Trophoblast cell (in vitro differentiated cells and primary cell): Measurements from ENCODE around the gene NELFE. TPM values are rescaled to one million over a fixed set of nuclear protein-coding genes. Genes with fewer than 3 reads are reported as not detected.
A peak's percentile ranks its signal among the peaks of the same experiment; 100 is the strongest.
"Not testable (repeated sequence)": the region's sequence is repeated elsewhere in the genome, so short reads cannot be mapped to it uniquely, and the experiment has no call there.

Source experiments
- DNase-seq, 2 donors: peaks; one replicate each; pipeline ENCODE4 v3.0.0-alpha.2; 2016
- H2AFZ ChIP-seq: 2 replicates; pipeline ENCODE4 v1.6.1; 2013; ENCODE audit warnings: low read length, moderate library complexity, mild to moderate bottlenecking; ENCODE audit not compliant: insufficient read depth, poor library complexity
- H2AK5ac ChIP-seq: 2 replicates; pipeline ENCODE4 v1.6.1; 2013; ENCODE audit warnings: mild to moderate bottlenecking, low read length
- H2BK120ac ChIP-seq: 2 replicates; pipeline ENCODE4 v1.6.1; 2013; ENCODE audit warnings: low read length, mild to moderate bottlenecking, moderate library complexity; ENCODE audit not compliant: insufficient read depth, poor library complexity
- H2BK12ac ChIP-seq: 2 replicates; pipeline ENCODE4 v1.6.1; 2013; ENCODE audit warnings: mild to moderate bottlenecking, low read length, moderate library complexity
- H2BK5ac ChIP-seq: 2 replicates; pipeline ENCODE4 v1.6.1; 2013; ENCODE audit warnings: low read length, low read depth, moderate library complexity, mild to moderate bottlenecking; ENCODE audit not compliant: poor library complexity
- H3K14ac ChIP-seq: 2 replicates; pipeline ENCODE4 v1.6.1; 2013; ENCODE audit warnings: mild to moderate bottlenecking, low read length
- H3K18ac ChIP-seq: 2 replicates; pipeline ENCODE4 v1.6.1; 2013; ENCODE audit warnings: mild to moderate bottlenecking, low read length
- H3K23ac ChIP-seq: 2 replicates; pipeline ENCODE4 v1.6.1; 2013; ENCODE audit warnings: low read length
- H3K27ac ChIP-seq: 2 replicates; pipeline ENCODE4 v1.5.1; 2013; ENCODE audit warnings: low read depth, mild to moderate bottlenecking, inconsistent platforms, low read length, moderate library complexity
- H3K27me3 ChIP-seq: 2 replicates; pipeline ENCODE4 v1.6.1; 2013; ENCODE audit warnings: inconsistent platforms, mild to moderate bottlenecking, low read length, moderate library complexity; ENCODE audit not compliant: insufficient read depth
- H3K36me3 ChIP-seq, 2 experiments: 1 replicate in 1 of 2; 2 replicates in 1 of 2; pipeline ENCODE4 v1.6.1; 2013; ENCODE audit warnings: low read length in 2 of 2, mild to moderate bottlenecking in 2 of 2, moderate library complexity in 1 of 2; ENCODE audit not compliant: insufficient read depth in 2 of 2, control insufficient read depth in 1 of 2
- H3K4ac ChIP-seq: 2 replicates; pipeline ENCODE4 v1.6.1; 2013; ENCODE audit warnings: low read depth, mild to moderate bottlenecking, low read length, moderate library complexity
- H3K4me1 ChIP-seq, 2 experiments: 1 replicate in 1 of 2; 2 replicates in 1 of 2; pipeline ENCODE4 v1.6.1; 2013; ENCODE audit warnings: low read length in 2 of 2, mild to moderate bottlenecking in 2 of 2, moderate library complexity in 1 of 2; ENCODE audit not compliant: insufficient read depth in 2 of 2, control insufficient read depth in 1 of 2
- H3K4me2 ChIP-seq: 2 replicates; pipeline ENCODE4 v1.6.1; 2013; ENCODE audit warnings: inconsistent platforms, mild to moderate bottlenecking, low read length, moderate library complexity
- H3K4me3 ChIP-seq: 2 replicates; pipeline ENCODE4 v1.5.1; 2013; ENCODE audit warnings: mild to moderate bottlenecking, low read depth, low read length, inconsistent platforms
- H3K79me1 ChIP-seq: one replicate; pipeline ENCODE4 v1.6.1; 2013; ENCODE audit warnings: low read length
- H3K79me2 ChIP-seq: 2 replicates; pipeline ENCODE4 v1.6.1; 2013; ENCODE audit warnings: low read length, mild to moderate bottlenecking; ENCODE audit not compliant: control insufficient read depth, insufficient read depth, poor library complexity
- H3K9ac ChIP-seq: 2 replicates; pipeline ENCODE4 v1.6.1; 2013; ENCODE audit warnings: mild to moderate bottlenecking, low read length
- H3K9me3 ChIP-seq: 2 replicates; pipeline ENCODE4 v1.6.1; 2013; ENCODE audit warnings: low read depth, mild to moderate bottlenecking, control low read depth, inconsistent platforms, low read length; ENCODE audit not compliant: insufficient read depth
- H4K12ac ChIP-seq: 2 replicates; pipeline ENCODE4 v1.6.1; 2013; ENCODE audit warnings: low read depth, mild to moderate bottlenecking, low read length, moderate library complexity
- H4K8ac ChIP-seq: 2 replicates; pipeline ENCODE4 v1.6.1; 2013; ENCODE audit warnings: low read depth, mild to moderate bottlenecking, low read length, moderate library complexity
- H4K91ac ChIP-seq: one replicate; pipeline ENCODE4 v1.6.1; 2013; ENCODE audit warnings: low read depth, mild to moderate bottlenecking, low read length, moderate library complexity
- WGBS: extraction: QIAGEN DNeasy Blood & Tissue Kit; methylation state at CpG from one replicate; pipeline ENCODE4 v1.1.7; 2013; ENCODE audit warnings: missing lambda C conversion rate; ENCODE audit not compliant: insufficient read length, insufficient coverage; ENCODE audit errors: extremely low coverage; 5-methylcytosine and 5-hydroxymethylcytosine counted together
- polyA plus RNA-seq: library from polyadenylated mRNA; stranded (reverse); fragments of 200-250 nt; gene quantifications from 2 replicates; pipeline ENCODE4 v1.2.3, GENCODE V29; 2013

The NELFE gene
- polyA plus RNA-seq, result 71.0 and 73.0 TPM in 2 replicates

GRCh38 chr6:31958741-31959739, at the start of gene NELFE, which contains the start of gene SKIC2:
Gene NELFE (minus strand): TSS chr6:31958971. CDS start chr6:31958446, 525 bp downstream.
Gene SKIC2 (plus strand): TSS chr6:31959175. CDS start chr6:31959193, 18 bp downstream.
- peak within 1 kb of the TSS; percentile 85 for H3K14ac ChIP-seq
- peak within 1 kb of the TSS; percentile 94 for H3K9ac ChIP-seq
- peaks cover 52 to 56% of the 10 kb centered on the region in 2 experiments for H3K36me3 ChIP-seq
- H3K27me3 ChIP-seq, result no peaks in the 10 kb centered on the region
- H3K4me1 ChIP-seq, result peaks cover 8 to 11% of the 10 kb centered on the region in 2 experiments
- H3K18ac ChIP-seq, result peak within 1 kb of the TSS; percentile 80
- H2AK5ac ChIP-seq, result peak within 1 kb of the TSS; percentile 97
- peak within 1 kb of the TSS; percentile 95 for H2AFZ ChIP-seq
- H2BK12ac ChIP-seq, result peak within 1 kb of the TSS; percentile 51
- peak within 1 kb of the TSS; percentile 93 for H3K4ac ChIP-seq
- H3K4me2 ChIP-seq, result peak within 1 kb of the TSS; percentile 82
- no peaks in the 10 kb centered on the region for H3K9me3 ChIP-seq
- H2BK5ac ChIP-seq, result peak within 1 kb of the TSS; percentile 51
- DNase-seq, result peak; percentile 99
- peak within 1 kb of the TSS; percentile 48 for H3K27ac ChIP-seq
- peak within 1 kb of the TSS; percentile 95 for H3K4me3 ChIP-seq
- H3K79me1 ChIP-seq, result peaks cover 7% of the 10 kb centered on the region
- H2BK120ac ChIP-seq, result peak within 1 kb of the TSS; percentile 48
- no peak within 1 kb of the TSS for H3K23ac ChIP-seq
- peaks cover 12% of the 10 kb centered on the region for H3K79me2 ChIP-seq
- H4K8ac ChIP-seq, result peak within 1 kb of the TSS; percentile 95
- H4K91ac ChIP-seq, result peak within 1 kb of the TSS; percentile 89
- H4K12ac ChIP-seq, result peak within 1 kb of the TSS; percentile 91
- no CpG with 5 or more reads among the region's 59 CpGs for WGBS

GRCh38 chr6:32008037-32008436, 49.3 kb upstream of the NELFE start:
- whole genome bisulfite sequencing, result no CpG with 5 or more reads among the region's 24 CpGs
- not testable (repeated sequence) for H3K9me3 ChIP-seq, H4K12ac ChIP-seq, H3K23ac ChIP-seq, H3K14ac ChIP-seq, H3K4me1 ChIP-seq, H3K9ac ChIP-seq, H2AFZ ChIP-seq, H3K4me2 ChIP-seq, H3K79me1 ChIP-seq, H4K91ac ChIP-seq, H3K27ac ChIP-seq, H3K36me3 ChIP-seq, H3K79me2 ChIP-seq, DNase-seq, H3K4me3 ChIP-seq, H3K27me3 ChIP-seq, H4K8ac ChIP-seq, H3K18ac ChIP-seq, H2BK120ac ChIP-seq, H2BK5ac ChIP-seq, H2BK12ac ChIP-seq, H2AK5ac ChIP-seq, H3K4ac ChIP-seq

DNA sequence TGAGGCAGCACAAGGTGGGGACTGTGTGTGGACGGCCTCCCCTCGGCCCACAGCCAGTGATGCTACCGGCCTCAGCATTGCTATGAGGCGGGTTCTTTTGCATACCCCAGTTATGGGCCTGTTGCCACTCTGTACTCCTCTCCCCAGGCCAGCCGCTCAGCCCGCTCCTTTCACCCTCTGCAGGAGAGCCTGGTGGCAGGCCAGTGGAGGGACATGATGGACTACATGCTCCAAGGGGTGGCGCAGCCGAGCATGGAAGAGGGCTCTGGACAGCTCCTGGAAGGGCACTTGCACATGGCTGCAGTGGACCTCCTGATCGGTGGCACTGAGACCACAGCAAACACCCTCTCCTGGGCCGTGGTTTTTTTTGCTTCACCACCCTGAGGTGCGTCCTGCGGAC, 48.3 kb upstream of the NELFE start:
- H3K4me1 ChIP-seq, H4K12ac ChIP-seq, H3K18ac ChIP-seq, H3K79me2 ChIP-seq, H3K4ac ChIP-seq, H3K27me3 ChIP-seq, H4K91ac ChIP-seq, H3K14ac ChIP-seq, H2BK12ac ChIP-seq, H3K9ac ChIP-seq, H3K9me3 ChIP-seq, H4K8ac ChIP-seq, H3K36me3 ChIP-seq, H2AFZ ChIP-seq, H3K4me3 ChIP-seq, H2BK120ac ChIP-seq, H3K4me2 ChIP-seq, H2BK5ac ChIP-seq, H3K79me1 ChIP-seq, H3K23ac ChIP-seq, H2AK5ac ChIP-seq, DNase-seq, H3K27ac ChIP-seq: not testable (repeated sequence)
- WGBS, result no CpG with 5 or more reads among the region's 12 CpGs

GRCh38 chr6:32005991-32006529, 47.3 kb upstream of the NELFE start:
- not testable (repeated sequence) for H3K4ac ChIP-seq, H3K79me2 ChIP-seq, H3K79me1 ChIP-seq, H3K9ac ChIP-seq, H3K4me3 ChIP-seq, H4K12ac ChIP-seq, H3K4me2 ChIP-seq, H4K8ac ChIP-seq, H3K23ac ChIP-seq, H3K14ac ChIP-seq, H2BK12ac ChIP-seq, H3K27me3 ChIP-seq, H3K4me1 ChIP-seq, H2AK5ac ChIP-seq, H4K91ac ChIP-seq, H2BK120ac ChIP-seq, H3K9me3 ChIP-seq, DNase-seq, H2AFZ ChIP-seq, H2BK5ac ChIP-seq, H3K18ac ChIP-seq, H3K27ac ChIP-seq, H3K36me3 ChIP-seq
- WGBS, result no CpG with 5 or more reads among the region's 8 CpGs
